Kidney (tissue), 14 donors: ENCODE data around the gene EHBP1. TPM values are rescaled to one million over a fixed set of nuclear protein-coding genes. Genes with fewer than 3 reads are reported as not detected.

Experiments
- DNase-seq, 5 donors: peaks; one replicate each; pipeline ENCODE4 v3.0.0-alpha.2; 2013 to 2020
- FAIRE-seq: peaks from 2 replicates; lab custom pipeline; 2012; peaks lifted over from hg19 to GRCh38; lab: Jason Lieb, UNC
- H3K27ac ChIP-seq, 2 donors: one replicate each; pipeline ENCODE4 v1.7.0; 2013; ENCODE audit warnings: low read depth in 2 of 2, low read length in 2 of 2, inconsistent platforms in 1 of 2
- H3K27me3 ChIP-seq: one replicate; pipeline ENCODE4 v1.7.1; 2013; ENCODE audit warnings: low read length, inconsistent platforms; ENCODE audit not compliant: control insufficient read depth, insufficient read depth
- H3K36me3 ChIP-seq, 3 donors: one replicate each; pipeline versions ENCODE4 v1.7.0 to v1.7.1; 2013; ENCODE audit warnings: low read length in 3 of 3, control low read depth in 1 of 3, inconsistent platforms in 1 of 3; ENCODE audit not compliant: insufficient read depth in 3 of 3, control insufficient read depth in 2 of 3
- H3K4me1 ChIP-seq, 3 donors: one replicate each; pipeline versions ENCODE4 v1.7.0 to v1.7.1; 2013; ENCODE audit warnings: low read length in 3 of 3, inconsistent platforms in 1 of 3, low read depth in 1 of 3; ENCODE audit not compliant: control insufficient read depth in 2 of 3, insufficient read depth in 2 of 3
- H3K4me3 ChIP-seq, 3 donors: one replicate each; pipeline versions ENCODE4 v1.7.0 to v1.8.1; 2013; ENCODE audit warnings: low read length in 3 of 3, control low read depth in 1 of 3, inconsistent platforms in 1 of 3
- H3K9ac ChIP-seq, 3 donors: one replicate each; pipeline versions ENCODE4 v1.7.0 to v1.7.1; 2013; ENCODE audit warnings: low read length in 3 of 3, control low read depth in 1 of 3, inconsistent platforms in 1 of 3
- H3K9me3 ChIP-seq, 3 donors: one replicate each; pipeline versions ENCODE4 v1.7.0 to v1.7.1; 2013; ENCODE audit warnings: low read length in 3 of 3, control low read depth in 1 of 3, inconsistent platforms in 1 of 3; ENCODE audit not compliant: control insufficient read depth in 2 of 3, insufficient read depth in 1 of 3
- intact Hi-C: fragments of 100-400 bp; cut with DNase I; formaldehyde crosslinking; loops from one replicate; pipeline ENCODE4 v1.11.1; 2022
- polyA plus RNA-seq: library from polyadenylated mRNA; stranded (reverse); fragments of 350-450 nt; fragmentation: Illumina TruSeq; extraction: RNeasy Lipid Tissue Mini Kit (QIAGEN cat#74804); gene quantifications from one replicate; pipeline ENCODE4 v1.2.3, GENCODE V29; 2014; ENCODE audit warnings: low read depth, low replicate concordance; ENCODE audit not compliant: insufficient read depth
- total RNA-seq: library from RNA; stranded (reverse); fragmentation: NEBNext Ultra II Directional; extraction: Animal tissue kit (Norgen Biotek cat#: 25700); gene quantifications from one replicate; pipeline ENCODE4 v1.2.1, GENCODE V29; 2021
- TF ChIP-seq, protein P1 (sequence below): IDR thresholded peaks from 3 replicates; pipeline ENCODE4 v1.5.1; 2012; ENCODE audit warnings: mild to moderate bottlenecking, moderate library complexity, borderline replicate concordance; ENCODE audit not compliant: insufficient read depth; ENCODE audit errors: extremely low read depth
- donor health status: control.
- donor health status: control.
- donor health status: control.
- donor health status: control.
- donor health status: control.
- donor health status: DM: yes; HTN: yes; CAD: no.
- donor health status: Normal renal cell carcinoma (clear cell type).

Gene EHBP1
- total and polyA plus RNA-seq, 2 donors from 2014 or later, result 12.5 to 42.7 TPM

DNA sequence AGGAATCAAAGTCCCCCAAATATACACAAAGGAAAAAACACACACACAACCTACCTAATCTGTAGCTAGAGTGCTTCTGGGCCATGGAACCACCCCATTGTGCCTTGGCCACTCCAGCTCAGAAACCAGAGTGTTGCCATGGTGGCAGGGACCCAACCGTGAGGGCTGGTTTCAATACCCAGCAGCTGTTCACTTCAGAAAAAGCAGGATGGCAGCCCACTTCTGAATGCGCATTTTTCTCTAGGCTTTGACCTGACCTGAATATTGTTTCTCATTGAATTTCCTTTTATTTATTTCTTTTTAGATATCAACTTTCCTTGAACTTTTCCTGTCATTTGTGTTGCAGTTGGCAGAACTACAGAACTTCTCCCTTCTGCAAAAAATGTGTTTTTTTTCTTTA lies 43.0 kb upstream of the EHBP1 start:
- Histone ChIP-seq H3K27ac (no peak overlapping the region), H3K9ac (no peak overlapping the region), H3K9me3 (no peaks in the 10 kb centered on the region), H3K27me3 (no peaks in the 10 kb centered on the region), H3K4me3 (no peak overlapping the region), H3K4me1 (no peaks in the 10 kb centered on the region), H3K36me3 (no peaks in the 10 kb centered on the region)
- no peak for DNase-seq
- TF ChIP-seq, protein P1, sequence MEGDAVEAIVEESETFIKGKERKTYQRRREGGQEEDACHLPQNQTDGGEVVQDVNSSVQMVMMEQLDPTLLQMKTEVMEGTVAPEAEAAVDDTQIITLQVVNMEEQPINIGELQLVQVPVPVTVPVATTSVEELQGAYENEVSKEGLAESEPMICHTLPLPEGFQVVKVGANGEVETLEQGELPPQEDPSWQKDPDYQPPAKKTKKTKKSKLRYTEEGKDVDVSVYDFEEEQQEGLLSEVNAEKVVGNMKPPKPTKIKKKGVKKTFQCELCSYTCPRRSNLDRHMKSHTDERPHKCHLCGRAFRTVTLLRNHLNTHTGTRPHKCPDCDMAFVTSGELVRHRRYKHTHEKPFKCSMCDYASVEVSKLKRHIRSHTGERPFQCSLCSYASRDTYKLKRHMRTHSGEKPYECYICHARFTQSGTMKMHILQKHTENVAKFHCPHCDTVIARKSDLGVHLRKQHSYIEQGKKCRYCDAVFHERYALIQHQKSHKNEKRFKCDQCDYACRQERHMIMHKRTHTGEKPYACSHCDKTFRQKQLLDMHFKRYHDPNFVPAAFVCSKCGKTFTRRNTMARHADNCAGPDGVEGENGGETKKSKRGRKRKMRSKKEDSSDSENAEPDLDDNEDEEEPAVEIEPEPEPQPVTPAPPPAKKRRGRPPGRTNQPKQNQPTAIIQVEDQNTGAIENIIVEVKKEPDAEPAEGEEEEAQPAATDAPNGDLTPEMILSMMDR, result no peak
- intact Hi-C loops, result no loop called here
- no peak for FAIRE-seq

- Histone ChIP-seq H3K4me3 (no peak overlapping the region), H3K27ac (no peak overlapping the region), H3K36me3 (no peaks in the 10 kb centered on the region), H3K4me1 (no peaks in the 10 kb centered on the region), H3K9ac (no peak overlapping the region), H3K27me3 (no peaks in the 10 kb centered on the region), H3K9me3 (no peaks in the 10 kb centered on the region)
- peak in 2 of 5 donors; percentile 72 to 92 for DNase-seq
- TF ChIP-seq, protein P1, result no peak
- intact Hi-C loops, result no loop called here
- FAIRE-seq, result no peak
Observed at GRCh38 chr2:62663411-62663810, 42.1 kb upstream of the EHBP1 start.

DNA sequence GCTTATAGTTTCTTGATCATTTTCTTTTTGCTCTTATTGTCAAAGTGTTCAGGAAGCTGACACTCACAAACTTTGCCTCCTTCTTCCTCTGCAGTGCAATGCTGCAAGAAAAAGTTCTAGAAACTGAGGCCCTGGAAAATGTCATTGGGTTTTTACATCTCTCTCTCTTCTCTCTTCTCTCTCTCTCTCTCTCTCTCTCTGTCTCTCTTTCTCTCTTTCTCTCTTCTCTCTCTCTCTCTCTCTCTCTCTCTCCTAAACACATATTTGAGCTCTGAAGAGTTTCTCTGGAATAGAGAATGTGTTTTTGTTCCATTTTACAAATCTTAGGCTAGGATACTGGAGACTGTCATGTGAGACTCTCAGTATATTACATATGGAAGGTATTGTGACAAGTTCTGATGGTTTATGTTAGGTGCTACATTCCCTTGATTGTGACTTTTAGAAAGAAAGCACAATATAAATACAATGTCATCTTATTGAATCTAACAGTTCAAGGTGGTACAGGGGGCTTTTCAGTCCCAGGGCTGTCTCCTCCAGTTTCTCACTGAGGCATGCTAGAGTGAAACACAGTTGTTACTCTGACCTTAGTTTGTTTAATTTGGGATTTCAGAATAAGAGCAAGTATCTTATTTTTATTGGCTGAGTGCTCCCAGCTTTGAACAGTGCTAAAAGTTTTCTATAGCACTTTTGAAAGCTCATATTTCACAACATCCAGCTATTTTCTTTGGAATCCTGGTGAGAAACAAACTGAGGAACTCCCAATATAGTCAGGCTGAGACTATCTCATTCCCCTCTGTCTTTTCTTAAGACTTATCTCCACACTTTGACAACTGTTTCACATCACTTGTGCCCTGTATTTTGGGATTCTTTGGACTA lies 41.4 kb upstream of the EHBP1 start:
- H3K27me3 ChIP-seq, result no peaks in the 10 kb centered on the region
- H3K9me3 ChIP-seq, result no peaks in the 10 kb centered on the region
- H3K9ac ChIP-seq, result no peak overlapping the region
- intact Hi-C loops, result no loop called here
- H3K36me3 ChIP-seq, result no peaks in the 10 kb centered on the region
- FAIRE-seq, result no peak
- no peak overlapping the region for H3K4me3 ChIP-seq
- no peaks in the 10 kb centered on the region for H3K4me1 ChIP-seq
- TF ChIP-seq, protein P1, result no peak
- DNase-seq, result peak in 2 of 5 donors; percentile 63 to 81
- no peak overlapping the region for H3K27ac ChIP-seq
